GM12873 (cell line): ENCODE measurements around the gene ADH1B.

ENCODE experiments used
- TF ChIP-seq, protein P1 (sequence below): IDR thresholded peaks from 2 replicates; pipeline ENCODE4 v1.5.1; 2012; ENCODE audit warnings: low read depth, mild to moderate bottlenecking, moderate library complexity, low read length, control low read depth; ENCODE audit not compliant: insufficient read depth; ENCODE audit errors: missing control alignments

The ADH1B gene

DNA sequence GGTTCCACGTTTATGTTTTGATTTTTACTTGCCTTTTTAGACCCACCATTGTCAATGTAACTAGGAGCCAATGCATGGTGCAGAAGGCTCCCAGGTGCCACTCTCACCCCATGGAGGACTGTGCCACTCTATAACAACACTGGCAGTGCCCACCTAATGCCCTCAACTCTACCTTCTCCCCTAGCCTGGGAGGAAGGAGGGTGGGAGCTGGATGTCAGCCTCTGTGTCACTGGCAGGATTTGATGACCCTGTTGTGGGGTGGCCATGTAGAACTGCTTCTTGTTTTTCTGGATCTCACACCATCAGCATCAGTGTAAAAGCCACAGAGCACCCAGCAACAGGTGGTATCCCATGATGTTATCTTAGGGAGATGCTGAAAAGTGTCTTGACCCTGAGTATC, 13.7 kb upstream of the ADH1B start:
- TF ChIP-seq, protein P1, sequence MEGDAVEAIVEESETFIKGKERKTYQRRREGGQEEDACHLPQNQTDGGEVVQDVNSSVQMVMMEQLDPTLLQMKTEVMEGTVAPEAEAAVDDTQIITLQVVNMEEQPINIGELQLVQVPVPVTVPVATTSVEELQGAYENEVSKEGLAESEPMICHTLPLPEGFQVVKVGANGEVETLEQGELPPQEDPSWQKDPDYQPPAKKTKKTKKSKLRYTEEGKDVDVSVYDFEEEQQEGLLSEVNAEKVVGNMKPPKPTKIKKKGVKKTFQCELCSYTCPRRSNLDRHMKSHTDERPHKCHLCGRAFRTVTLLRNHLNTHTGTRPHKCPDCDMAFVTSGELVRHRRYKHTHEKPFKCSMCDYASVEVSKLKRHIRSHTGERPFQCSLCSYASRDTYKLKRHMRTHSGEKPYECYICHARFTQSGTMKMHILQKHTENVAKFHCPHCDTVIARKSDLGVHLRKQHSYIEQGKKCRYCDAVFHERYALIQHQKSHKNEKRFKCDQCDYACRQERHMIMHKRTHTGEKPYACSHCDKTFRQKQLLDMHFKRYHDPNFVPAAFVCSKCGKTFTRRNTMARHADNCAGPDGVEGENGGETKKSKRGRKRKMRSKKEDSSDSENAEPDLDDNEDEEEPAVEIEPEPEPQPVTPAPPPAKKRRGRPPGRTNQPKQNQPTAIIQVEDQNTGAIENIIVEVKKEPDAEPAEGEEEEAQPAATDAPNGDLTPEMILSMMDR = no peak

DNA sequence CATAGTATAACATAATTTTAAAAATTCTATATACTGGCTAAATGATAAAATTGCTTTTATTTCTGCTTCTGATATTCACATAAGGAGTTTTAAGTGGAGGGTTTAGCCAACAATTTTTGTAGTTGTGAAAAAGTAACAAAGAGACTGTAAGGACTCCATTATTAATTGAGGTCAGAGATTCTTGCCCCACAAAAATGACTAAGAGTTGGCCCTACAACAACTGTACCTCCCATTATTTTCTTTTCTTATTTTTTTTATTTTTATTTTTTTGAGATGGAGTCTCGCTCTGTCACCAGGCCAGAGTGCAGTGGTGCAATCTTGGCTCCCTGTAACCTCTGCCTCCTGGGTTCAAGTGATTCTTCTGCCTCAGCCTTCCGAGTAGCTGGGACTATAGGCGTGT, 9.4 kb upstream of the ADH1B start:
- TF ChIP-seq, protein P1 = no peak

GRCh38 chr4:99329876-99330275, 8.7 kb upstream of the ADH1B start:
- TF ChIP-seq, protein P1 = no peak

- TF ChIP-seq, protein P1 = no peak
Measured at GRCh38 chr4:99324979-99325378, 3.8 kb upstream of the ADH1B start.

GRCh38 chr4:99324361-99324760, 3.2 kb upstream of the ADH1B start:
- TF ChIP-seq, protein P1 = no peak

DNA sequence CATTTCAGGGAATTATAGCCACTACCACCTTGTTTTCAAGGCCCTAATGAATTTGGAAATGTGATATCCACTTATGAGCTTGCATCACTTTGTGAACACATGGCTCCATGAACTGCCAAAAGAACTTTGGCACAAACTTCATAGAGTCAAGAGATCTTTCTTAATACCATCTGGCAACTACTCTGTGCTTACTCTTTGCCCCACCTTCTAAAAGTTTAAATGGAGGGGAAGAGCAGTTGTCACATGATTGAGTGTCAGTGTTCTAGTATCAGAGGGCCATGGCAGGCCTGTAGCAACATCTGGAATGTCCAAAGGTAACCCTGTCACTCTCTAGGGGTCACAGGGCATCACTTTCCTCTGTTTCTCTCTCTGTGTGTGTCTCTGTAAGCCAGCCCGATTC, 2.6 kb upstream of the ADH1B start:
- TF ChIP-seq, protein P1 = no peak

- TF ChIP-seq, protein P1 = no peak
Measured at GRCh38 chr4:99317354-99317753, 3.8 kb downstream of the ADH1B start.
